GM18951 (cell line): ENCODE results near the gene AGBL3.
A peak's percentile ranks its signal among the peaks of the same experiment; 100 is the strongest.

ENCODE experiments used
- POLR2A ChIP-seq: IDR thresholded peaks from 4 replicates; pipeline ENCODE4 v1.6.1; 2011; ENCODE audit warnings: mild to moderate bottlenecking; ENCODE audit not compliant: insufficient read length, insufficient read depth; ENCODE audit errors: extremely low read depth
- in situ Hi-C: fragments of 300-500 bp; cut with MboI; formaldehyde crosslinking; loops from one replicate; pipeline ENCODE4 v1.12.0; 2022; ENCODE audit warnings: low sequenced_read_pairs, mixed read lengths, inconsistent platforms; ENCODE audit not compliant: unreplicated experiment

AGBL3 gene

DNA sequence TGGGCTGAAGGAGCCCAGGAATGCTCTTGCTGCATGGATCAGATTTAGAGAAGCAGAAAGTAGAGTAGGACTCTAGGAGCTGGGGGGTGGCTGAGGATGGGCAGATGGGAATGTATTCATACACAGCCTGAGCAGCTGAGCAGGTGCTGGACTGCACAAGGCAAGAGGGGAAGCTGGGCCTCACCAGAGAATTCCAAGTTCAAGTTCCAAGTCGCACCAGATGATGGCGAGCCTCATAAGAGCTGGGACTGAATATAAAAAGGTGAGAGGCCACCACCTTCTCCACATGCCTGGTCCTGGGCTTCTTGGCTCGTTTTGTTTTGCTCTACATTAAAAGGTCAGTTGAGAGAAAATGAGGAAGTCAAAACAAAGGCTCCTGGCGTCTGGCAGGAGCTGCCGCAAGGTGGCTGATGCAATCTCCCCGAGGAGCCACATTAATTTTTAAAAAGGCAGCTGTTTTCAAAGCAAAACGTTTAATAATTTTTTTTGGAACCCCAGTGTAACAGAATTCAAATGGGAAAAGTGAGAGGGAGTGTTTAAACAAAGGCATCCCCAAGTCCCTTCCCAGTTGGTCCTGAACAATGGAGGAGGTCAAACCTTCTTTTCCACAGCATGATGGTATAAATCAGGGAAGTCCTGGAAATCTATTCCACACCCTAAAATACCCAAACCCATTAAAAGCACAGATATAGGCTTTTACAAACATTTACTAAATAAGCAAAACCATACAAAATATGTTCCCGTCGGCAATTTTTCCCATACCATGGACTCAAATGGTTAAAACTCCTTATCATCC, 174.7 kb downstream of the AGBL3 start:
- in situ Hi-C loops, result no loop called here

DNA sequence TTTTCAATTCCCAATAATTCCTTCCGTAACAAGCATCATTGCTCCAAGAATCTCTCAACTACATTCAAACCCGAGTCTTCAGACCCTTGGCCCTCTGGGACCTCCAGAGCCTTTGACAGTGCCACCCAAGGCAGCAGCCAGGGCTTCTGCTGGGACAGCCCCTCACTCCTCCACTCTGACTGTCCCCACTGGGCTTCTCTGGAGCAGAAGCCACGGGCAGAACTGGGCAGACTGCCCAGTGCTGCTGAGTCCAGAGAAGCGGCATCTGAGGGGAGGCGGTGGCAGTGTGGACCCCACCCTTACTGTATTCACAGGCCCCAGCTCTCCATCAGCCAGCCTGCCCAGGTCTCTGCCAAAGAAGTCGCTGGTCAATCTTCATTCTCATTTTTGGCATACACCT, 175.4 kb downstream of the AGBL3 start:
- TF ChIP-seq POLR2A, result no peak
- in situ Hi-C loops, result no loop called here

More for the DNA sequence above, 174.7 kb downstream of the AGBL3 start:
- TF ChIP-seq POLR2A, result no peak

DNA sequence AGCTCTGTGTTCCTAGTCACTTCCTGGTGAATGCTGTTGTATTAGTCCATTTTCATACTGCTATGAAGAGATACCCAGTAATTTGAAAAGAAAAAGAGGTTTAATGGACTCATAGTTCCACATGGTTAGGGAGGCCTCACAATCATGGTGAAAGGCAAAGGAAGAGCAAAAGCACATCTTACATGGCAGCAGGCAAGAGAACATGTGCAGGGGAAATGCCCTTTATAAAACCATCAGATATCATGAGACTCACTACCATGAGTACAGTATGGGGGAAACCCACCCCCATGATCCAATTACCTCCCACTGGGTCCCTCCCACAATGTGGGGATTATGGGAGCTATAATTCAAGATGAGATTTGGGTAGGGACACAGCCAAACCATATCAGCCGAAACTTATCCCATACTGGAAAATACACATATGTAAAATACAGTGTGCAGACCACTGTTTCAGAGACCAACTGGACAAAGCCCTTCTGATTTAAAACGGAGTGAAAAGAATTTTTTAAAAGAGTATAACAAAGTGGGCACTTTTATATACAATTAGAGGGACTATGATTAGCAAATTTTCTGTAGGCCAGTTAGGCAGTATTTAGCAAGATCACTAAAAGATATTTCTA, 176.2 kb downstream of the AGBL3 start:
- in situ Hi-C loops, result no loop called here
- no peak for TF ChIP-seq POLR2A

DNA sequence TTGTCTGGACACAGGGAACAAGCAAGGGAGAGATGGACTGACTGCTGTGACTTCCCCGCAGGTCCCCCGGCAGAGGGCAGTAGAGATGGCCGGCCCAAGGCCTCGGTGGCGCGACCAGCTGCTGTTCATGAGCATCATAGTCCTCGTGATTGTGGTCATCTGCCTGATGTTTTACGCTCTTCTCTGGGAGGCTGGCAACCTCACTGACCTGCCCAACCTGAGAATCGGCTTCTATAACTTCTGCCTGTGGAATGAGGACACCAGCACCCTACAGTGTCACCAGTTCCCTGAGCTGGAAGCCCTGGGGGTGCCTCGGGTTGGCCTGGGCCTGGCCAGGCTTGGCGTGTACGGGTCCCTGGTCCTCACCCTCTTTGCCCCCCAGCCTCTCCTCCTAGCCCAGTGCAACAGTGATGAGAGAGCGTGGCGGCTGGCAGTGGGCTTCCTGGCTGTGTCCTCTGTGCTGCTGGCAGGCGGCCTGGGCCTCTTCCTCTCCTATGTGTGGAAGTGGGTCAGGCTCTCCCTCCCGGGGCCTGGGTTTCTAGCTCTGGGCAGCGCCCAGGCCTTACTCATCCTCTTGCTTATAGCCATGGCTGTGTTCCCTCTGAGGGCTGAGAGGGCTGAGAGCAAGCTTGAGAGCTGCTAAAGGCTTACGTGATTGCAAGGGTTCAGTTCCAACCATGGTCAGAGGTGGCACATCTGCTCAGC, 178.2 kb downstream of the AGBL3 start:
- peak; percentile 44 for TF ChIP-seq POLR2A
- in situ Hi-C loops, result loop anchor here (5.0 kb wide), 1 partner anchor 207 kb away; no protein-coding TSS in a partner anchor

DNA sequence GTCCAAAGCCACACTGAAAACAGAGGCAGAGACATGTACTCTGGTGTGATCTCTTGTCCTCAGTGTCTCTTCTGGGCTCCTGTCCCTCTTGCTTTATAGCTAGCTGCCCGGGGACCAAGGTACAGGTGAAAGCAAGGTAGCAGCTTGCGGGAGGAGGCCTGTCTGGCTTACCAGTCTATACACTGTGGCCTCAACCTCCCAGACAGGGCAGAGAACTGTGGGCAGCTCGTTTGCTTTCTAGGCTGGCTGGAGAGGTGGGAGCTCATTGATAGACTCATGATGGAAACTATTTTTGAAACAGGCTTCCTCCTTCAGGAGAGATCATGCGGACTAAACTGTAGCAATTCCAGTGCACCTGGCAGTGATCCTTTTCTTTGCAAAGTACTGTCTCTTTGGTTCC, 179.6 kb downstream of the AGBL3 start:
- in situ Hi-C loops, result loop anchor here (5.0 kb wide), 1 partner anchor 209 kb away; no protein-coding TSS in a partner anchor
- no peak for TF ChIP-seq POLR2A

DNA sequence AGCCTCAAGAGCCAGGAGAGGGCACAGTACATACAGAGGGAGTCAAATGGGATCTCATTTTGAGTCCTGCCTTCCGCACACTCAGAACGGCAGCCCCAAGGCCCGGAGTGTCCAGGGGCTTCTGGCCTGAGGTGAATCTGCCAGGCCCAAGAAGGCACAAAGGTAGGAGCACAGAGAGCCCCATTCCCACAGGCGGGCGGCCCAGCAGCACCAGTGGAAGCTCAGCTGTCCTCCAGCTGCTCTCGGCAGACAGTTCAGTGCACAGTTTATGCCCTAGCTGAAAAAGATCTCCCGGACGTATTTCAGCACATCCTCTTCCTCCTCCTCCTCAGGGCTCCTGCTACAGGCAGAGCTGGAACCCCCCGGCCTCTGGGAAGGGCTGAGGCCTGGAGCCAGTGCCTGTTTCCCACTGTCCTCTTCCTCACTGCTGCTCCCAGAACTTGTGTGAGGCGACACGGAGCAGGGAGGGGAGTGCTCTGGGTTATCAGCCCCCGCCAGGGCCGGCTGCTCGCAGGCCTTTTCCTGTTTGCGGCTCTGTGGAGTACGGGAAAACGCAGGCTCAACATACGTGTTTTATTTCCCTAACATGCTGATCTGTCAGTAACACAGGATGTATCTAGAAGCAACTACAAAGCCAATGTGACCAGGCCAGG, 180.2 kb downstream of the AGBL3 start:
- TF ChIP-seq POLR2A, result no peak
- in situ Hi-C loops, result loop anchor here (5.0 kb wide), 1 partner anchor 209 kb away; no protein-coding TSS in a partner anchor

DNA sequence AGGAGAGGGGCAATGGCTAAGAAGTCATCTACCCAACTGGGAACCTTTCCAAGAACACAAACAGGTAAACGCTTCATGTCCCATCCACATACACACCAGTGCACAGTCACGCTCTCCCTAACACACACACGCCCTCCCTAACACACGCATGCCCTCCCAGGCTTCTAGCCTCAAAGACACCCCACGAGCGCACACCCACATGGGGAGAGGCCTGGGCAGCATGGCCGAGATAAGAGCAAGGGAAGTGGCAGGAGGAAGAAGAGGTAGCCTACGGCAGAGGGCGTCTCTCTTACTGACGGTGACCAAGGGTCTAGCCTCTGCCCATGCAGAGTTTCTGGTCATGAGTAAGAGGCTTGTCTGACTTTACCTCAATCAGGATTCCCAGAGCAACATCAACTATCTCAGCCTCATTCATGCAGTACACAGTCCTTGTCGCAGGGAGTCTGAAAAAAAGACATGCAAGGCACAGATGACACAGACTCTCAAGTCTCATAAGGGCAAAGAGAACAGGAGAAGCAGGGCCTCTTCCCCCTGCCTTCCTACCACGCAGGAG, 181.1 kb downstream of the AGBL3 start:
- TF ChIP-seq POLR2A, result peak; percentile 30
- in situ Hi-C loops, result loop anchor here (5.0 kb wide), 1 partner anchor 210 kb away; no protein-coding TSS in a partner anchor

DNA sequence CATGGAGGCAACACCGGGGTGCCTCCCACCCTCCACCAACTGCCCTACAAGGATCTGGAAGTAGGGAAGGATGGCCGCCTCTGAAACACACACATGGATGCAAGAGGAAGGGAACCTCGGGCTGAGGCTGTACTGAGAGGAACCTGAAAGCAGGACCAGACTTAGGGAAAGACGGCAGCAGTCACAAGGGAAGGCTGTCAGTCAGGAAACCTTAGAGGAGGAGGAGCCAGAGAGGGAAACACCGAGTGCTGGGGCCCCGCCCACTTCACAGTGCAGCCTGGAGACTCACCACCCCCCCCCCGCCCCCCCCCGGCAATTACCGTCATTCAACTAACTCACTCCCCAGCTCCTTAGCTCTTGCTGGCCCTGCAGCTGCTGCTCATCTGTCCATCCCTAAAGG, 181.7 kb downstream of the AGBL3 start:
- in situ Hi-C loops, result loop anchor here (5.0 kb wide), 1 partner anchor 211 kb away; no protein-coding TSS in a partner anchor
- TF ChIP-seq POLR2A, result peak; percentile 14

DNA sequence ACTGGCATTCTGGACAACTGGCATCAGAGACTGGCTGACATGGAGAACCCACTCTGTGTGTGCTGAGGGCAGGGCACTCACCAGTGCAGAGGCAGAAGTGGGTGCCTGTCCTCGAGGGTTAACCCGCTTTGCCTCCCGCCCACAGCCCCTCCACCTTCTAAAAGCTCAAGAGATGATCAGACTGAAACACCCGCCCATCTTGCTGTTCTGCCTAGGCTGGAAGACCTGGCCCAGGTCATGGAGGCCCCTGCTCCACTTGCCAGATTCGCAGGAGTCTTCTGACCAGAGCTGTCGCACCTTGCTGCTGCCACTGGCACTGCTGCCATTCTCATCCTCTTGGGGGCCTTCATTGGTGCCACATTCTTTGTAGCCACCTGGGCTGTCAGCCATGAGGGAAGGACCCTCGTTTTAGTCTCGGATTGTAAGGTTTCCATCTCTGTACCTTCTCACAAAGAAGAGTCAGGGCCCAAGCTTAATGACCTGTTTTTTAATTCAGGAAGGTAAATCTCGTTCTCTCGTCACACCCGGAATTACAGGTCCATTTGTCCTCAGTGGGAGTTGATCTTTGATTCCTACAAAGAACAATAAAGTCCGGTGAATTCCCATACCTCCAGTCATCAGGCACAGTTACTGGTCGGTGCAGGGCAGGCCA, 182.3 kb downstream of the AGBL3 start:
- no peak for TF ChIP-seq POLR2A
- in situ Hi-C loops, result loop anchor here (5.0 kb wide), 1 partner anchor 211 kb away; no protein-coding TSS in a partner anchor

DNA sequence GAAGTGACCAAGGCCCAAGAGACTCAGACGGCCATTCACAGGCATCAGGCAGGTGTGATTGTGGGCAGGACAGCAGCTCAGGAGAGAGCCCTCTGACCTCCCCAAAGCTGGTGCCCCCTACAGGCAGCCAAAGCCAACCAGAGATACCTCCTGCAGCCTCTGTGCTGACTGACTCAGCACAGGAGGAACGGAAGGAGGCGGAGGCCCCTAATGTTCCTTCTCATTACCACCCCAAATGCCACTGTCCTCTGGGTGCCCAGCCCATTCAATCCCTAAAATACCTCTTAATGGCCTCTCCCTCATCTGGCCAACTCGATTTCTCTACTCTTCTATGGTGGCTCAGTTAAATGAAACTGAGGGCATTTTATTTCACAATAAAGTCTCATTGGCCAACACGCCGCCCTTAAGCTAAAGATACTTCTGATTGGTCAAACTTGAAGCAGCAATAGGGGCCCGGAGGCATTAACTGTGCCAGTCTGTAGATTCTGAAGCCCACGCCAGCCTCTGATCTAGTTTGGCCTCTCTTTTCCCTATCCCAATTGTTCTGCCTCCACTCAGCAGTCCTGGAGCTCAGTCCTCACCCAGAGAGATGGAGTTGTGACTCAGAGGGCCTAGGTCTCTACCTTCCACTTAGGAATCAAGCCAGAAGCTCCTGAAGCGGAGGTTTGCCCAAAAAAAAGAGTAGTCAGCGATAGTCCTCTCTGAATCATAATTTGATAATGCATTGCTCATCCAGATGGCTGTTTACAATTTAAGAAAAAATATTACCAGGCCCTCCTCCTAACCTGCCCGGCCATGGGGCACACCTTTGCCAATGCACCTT, 183.0 kb downstream of the AGBL3 start:
- in situ Hi-C loops, result loop anchor here (5.0 kb wide), 1 partner anchor 212 kb away; no protein-coding TSS in a partner anchor
- TF ChIP-seq POLR2A, result peak; percentile 54

DNA sequence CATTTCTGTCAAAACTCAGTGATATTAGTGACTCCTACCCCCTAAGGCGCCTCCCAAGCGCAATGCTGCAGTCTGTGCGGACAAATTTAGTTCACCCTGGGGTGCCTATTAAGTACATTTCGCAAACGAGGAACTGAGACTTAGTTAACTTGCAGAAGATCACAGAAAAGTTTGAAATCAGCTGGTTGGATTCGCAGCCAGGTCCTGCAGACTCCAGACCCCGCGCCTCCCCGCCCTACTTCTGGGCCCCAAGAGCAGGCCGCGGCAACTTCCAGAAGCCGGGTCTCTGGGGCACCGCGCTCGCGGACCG, 183.6 kb downstream of the AGBL3 start:
- TF ChIP-seq POLR2A, result no peak
- in situ Hi-C loops, result loop anchor here (5.0 to 10.0 kb wide), 2 partner anchors 213 to 405 kb away; no protein-coding TSS in a partner anchor
